Measurements from ENCODE around the gene UBXN4.

The UBXN4 gene

DNA sequence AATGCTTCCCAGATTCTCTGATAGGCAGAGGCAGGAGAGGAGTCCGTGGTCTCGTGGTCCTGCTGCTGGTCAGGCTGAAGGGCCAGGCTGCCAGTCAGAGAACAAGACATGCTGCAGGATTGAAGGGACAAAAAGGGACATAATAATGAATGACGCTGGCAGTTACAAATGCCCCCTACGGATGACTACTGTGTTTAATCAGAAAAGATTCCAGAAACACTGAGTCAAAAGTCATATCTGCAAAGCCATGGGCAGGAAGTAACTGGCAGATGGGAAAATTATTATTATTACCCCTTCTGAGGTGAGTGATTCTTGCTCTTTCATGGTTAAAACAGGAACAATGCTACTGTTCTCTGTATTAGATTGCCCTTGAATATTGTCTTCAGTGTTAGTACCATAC lies 76.3 kb downstream of the UBXN4 start:
- Histone ChIP-seq H3K36me3 (ENCODE audit: insufficient read depth, low read length) (no peaks in the 10 kb centered on the region), H3K27me3 (ENCODE audit: insufficient read depth, low read length, poor library complexity, severe bottlenecking) (no peaks in the 10 kb centered on the region), H3K9me2 (replicated peaks; ENCODE audit: low read depth, low read length) (no peaks in the 10 kb centered on the region), H3F3A (ENCODE audit: low read depth) (0 out of 2 replicates have a peak, but pooled peaks cover 6% of the 10 kb centered on the region), H3K4me1 (ENCODE audit: insufficient read depth, low read length, poor library complexity, severe bottlenecking) (peaks cover 26% of the 10 kb centered on the region), H3K79me2 (ENCODE audit: insufficient read depth, low read length) (peaks cover 13% of the 10 kb centered on the region; the same call in 1 of the 2 replicates), H3K4me2 (ENCODE audit: low read depth, low read length, poor library complexity, severe bottlenecking) (no peak overlapping the region), H4K20me1 (ENCODE audit: insufficient read depth, low read length, poor library complexity, severe bottlenecking) (no peaks in the 10 kb centered on the region), H3K9me3 (ENCODE audit: insufficient read depth, low read depth, low read length) (peaks cover 7% of the 10 kb centered on the region; the same call in 1 of the 2 replicates), H2AFZ (ENCODE audit: low read length) (no peak overlapping the region), H3K4me3 (ENCODE audit: low read length, poor library complexity, severe bottlenecking) (no peak overlapping the region), H3K9ac (ENCODE audit: low read depth, low read length, poor library complexity, severe bottlenecking) (no peak overlapping the region)
- no peak for TF ChIP-seq EZH2phosphoT487 (IDR thresholded peaks at IDR 0.05; ENCODE audit: borderline replicate concordance)
- TF ChIP-seq, protein P1, sequence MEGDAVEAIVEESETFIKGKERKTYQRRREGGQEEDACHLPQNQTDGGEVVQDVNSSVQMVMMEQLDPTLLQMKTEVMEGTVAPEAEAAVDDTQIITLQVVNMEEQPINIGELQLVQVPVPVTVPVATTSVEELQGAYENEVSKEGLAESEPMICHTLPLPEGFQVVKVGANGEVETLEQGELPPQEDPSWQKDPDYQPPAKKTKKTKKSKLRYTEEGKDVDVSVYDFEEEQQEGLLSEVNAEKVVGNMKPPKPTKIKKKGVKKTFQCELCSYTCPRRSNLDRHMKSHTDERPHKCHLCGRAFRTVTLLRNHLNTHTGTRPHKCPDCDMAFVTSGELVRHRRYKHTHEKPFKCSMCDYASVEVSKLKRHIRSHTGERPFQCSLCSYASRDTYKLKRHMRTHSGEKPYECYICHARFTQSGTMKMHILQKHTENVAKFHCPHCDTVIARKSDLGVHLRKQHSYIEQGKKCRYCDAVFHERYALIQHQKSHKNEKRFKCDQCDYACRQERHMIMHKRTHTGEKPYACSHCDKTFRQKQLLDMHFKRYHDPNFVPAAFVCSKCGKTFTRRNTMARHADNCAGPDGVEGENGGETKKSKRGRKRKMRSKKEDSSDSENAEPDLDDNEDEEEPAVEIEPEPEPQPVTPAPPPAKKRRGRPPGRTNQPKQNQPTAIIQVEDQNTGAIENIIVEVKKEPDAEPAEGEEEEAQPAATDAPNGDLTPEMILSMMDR (conservative IDR thresholded peaks at IDR 0.05; ENCODE audit: low read length): no peak

DNA sequence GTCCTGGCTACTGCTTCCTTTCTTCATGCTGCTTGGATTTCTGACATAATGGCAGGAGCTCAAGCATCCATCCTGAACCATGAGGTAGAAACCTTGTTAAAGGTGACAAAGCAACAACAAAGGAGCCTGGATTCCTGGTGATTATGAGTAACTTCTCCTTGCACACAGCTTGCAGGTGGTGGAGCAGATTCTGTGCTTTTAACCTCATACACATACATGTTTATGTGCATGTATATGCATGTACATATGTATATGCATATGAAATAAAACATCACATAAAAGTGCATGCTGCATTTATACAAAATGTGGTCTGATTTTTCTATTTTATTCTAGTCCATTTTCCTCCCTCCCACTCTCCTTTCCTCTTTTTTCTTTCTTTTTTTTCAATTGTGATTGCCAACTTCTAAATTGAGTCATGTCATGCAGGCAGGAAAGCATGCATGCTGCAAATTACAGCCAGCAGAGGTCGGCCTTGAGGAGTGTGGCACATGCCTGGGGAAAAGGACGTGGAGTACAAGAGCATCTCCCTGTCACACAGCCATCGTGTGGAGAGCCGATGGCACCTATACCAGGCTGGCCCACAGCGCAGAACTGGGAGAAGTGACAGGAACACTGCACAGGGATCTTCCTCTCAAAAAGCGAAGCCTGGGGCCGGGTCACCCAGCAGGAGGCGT lies 77.4 kb downstream of the UBXN4 start:
- no peaks in the 10 kb centered on the region for H3K9me2 ChIP-seq (replicated peaks; ENCODE audit: low read depth, low read length)
- no peaks in the 10 kb centered on the region for H3K27me3 ChIP-seq (ENCODE audit: insufficient read depth, low read length, poor library complexity, severe bottlenecking)
- H3K4me2 ChIP-seq (ENCODE audit: low read depth, low read length, poor library complexity, severe bottlenecking): peak overlapping the region; percentile 91
- peaks cover 26% of the 10 kb centered on the region for H3K4me1 ChIP-seq (ENCODE audit: insufficient read depth, low read length, poor library complexity, severe bottlenecking)
- H3K9me3 ChIP-seq (ENCODE audit: insufficient read depth, low read depth, low read length): peaks cover 15% of the 10 kb centered on the region; the same call in 1 of the 2 replicates
- H3K4me3 ChIP-seq (ENCODE audit: low read length, poor library complexity, severe bottlenecking): peak overlapping the region; percentile 79
- TF ChIP-seq EZH2phosphoT487 (IDR thresholded peaks at IDR 0.05; ENCODE audit: borderline replicate concordance): no peak
- TF ChIP-seq, protein P1 (conservative IDR thresholded peaks at IDR 0.05; ENCODE audit: low read length): peak; percentile 90
- H2AFZ ChIP-seq (ENCODE audit: low read length): no peak overlapping the region
- H4K20me1 ChIP-seq (ENCODE audit: insufficient read depth, low read length, poor library complexity, severe bottlenecking): no peaks in the 10 kb centered on the region
- peak overlapping the region; percentile 80 for H3K9ac ChIP-seq (ENCODE audit: low read depth, low read length, poor library complexity, severe bottlenecking)
- 0 out of 2 replicates have a peak, but pooled peaks cover 6% of the 10 kb centered on the region for H3F3A ChIP-seq (ENCODE audit: low read depth)
- peaks cover 13% of the 10 kb centered on the region; the same call in 1 of the 2 replicates for H3K79me2 ChIP-seq (ENCODE audit: insufficient read depth, low read length)
- no peaks in the 10 kb centered on the region for H3K36me3 ChIP-seq (ENCODE audit: insufficient read depth, low read length)

DNA sequence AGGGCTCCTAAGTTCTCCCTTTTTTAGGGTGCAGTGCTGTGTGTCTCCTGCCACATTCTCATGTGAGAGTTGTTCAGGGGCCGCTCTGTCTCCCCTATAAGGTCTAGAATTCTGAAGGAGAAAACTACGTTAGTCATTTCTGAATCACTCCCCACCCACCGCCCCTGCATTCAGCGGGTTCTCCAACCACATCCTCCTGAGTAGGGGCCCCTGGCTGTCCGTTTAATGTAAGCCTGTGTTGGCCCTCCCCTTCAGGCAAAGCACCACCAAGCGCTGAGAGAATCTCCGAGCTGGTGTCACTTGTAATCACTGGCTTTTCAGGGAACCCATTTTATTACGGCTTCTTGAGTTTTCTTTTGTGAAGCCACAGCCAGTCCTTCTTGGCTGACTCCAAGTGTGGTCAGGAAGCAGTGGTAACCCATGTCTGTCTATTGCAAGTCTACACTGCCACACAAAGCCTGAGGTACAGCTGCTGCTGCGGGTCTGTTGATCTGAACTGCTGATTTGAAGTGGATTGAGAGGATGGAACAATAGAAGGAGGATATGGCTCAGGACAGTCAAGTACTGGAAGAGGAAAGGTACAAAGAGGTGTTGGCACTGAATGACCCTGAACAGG lies 78.5 kb downstream of the UBXN4 start:
- H3K4me2 ChIP-seq (ENCODE audit: low read depth, low read length, poor library complexity, severe bottlenecking): peak overlapping the region; percentile 91
- no peaks in the 10 kb centered on the region for H3K36me3 ChIP-seq (ENCODE audit: insufficient read depth, low read length)
- H3F3A ChIP-seq (ENCODE audit: low read depth): 0 out of 2 replicates have a peak, but pooled peaks cover 6% of the 10 kb centered on the region
- no peaks in the 10 kb centered on the region for H4K20me1 ChIP-seq (ENCODE audit: insufficient read depth, low read length, poor library complexity, severe bottlenecking)
- peak overlapping the region; percentile 79 for H3K4me3 ChIP-seq (ENCODE audit: low read length, poor library complexity, severe bottlenecking)
- no peaks in the 10 kb centered on the region for H3K27me3 ChIP-seq (ENCODE audit: insufficient read depth, low read length, poor library complexity, severe bottlenecking)
- H3K9me2 ChIP-seq (replicated peaks; ENCODE audit: low read depth, low read length): no peaks in the 10 kb centered on the region
- no peak for TF ChIP-seq EZH2phosphoT487 (IDR thresholded peaks at IDR 0.05; ENCODE audit: borderline replicate concordance)
- TF ChIP-seq, protein P1 (conservative IDR thresholded peaks at IDR 0.05; ENCODE audit: low read length): no peak
- peak overlapping the region; percentile 66 for H2AFZ ChIP-seq (ENCODE audit: low read length)
- H3K4me1 ChIP-seq (ENCODE audit: insufficient read depth, low read length, poor library complexity, severe bottlenecking): peaks cover 26% of the 10 kb centered on the region
- peaks cover 13% of the 10 kb centered on the region; the same call in 1 of the 2 replicates for H3K79me2 ChIP-seq (ENCODE audit: insufficient read depth, low read length)
- peaks cover 15% of the 10 kb centered on the region; the same call in 1 of the 2 replicates for H3K9me3 ChIP-seq (ENCODE audit: insufficient read depth, low read depth, low read length)
- H3K9ac ChIP-seq (ENCODE audit: low read depth, low read length, poor library complexity, severe bottlenecking): peak overlapping the region; percentile 80

All from Loucy (cell line).